GM12801 (cell line): ENCODE data around the gene XPO5.

Experiments
- CTCF ChIP-seq: IDR thresholded peaks from one replicate; pipeline ENCODE4 v1.5.1; 2011; ENCODE audit warnings: control low read depth; ENCODE audit not compliant: insufficient read length; ENCODE audit errors: extremely low read depth

XPO5 gene

GRCh38 chr6:43606019-43606418 lies 30.2 kb upstream of the XPO5 start:
- TF ChIP-seq CTCF: no peak

- TF ChIP-seq CTCF: no peak
Measured at GRCh38 chr6:43604174-43604573, 28.3 kb upstream of the XPO5 start.

GRCh38 chr6:43600595-43600994 lies 24.8 kb upstream of the XPO5 start:
- no peak for TF ChIP-seq CTCF

GRCh38 chr6:43593938-43594337 lies 18.1 kb upstream of the XPO5 start:
- TF ChIP-seq CTCF: no peak

- no peak for TF ChIP-seq CTCF
Measured at GRCh38 chr6:43588194-43588593, 12.4 kb upstream of the XPO5 start.

- no peak for TF ChIP-seq CTCF
Measured at GRCh38 chr6:43584892-43585570, 9.2 kb upstream of the XPO5 start.

GRCh38 chr6:43582911-43583310 lies 7.1 kb upstream of the XPO5 start:
- TF ChIP-seq CTCF: no peak
